ENCODE measurements around the gene PLA2G4F.

The PLA2G4F gene

GRCh38 chr15:42160136-42160535 is 3.7 kb upstream of the PLA2G4F start:
- no peaks in the 10 kb centered on the region for H3K79me2 ChIP-seq (ENCODE audit: control insufficient read depth, insufficient read depth, low read length, poor library complexity)
- H3K9ac ChIP-seq (ENCODE audit: low read length), result no peak overlapping the region
- H2BK5ac ChIP-seq (ENCODE audit: low read depth, low read length, poor library complexity), result no peak overlapping the region
- no peak overlapping the region for H3K27ac ChIP-seq (ENCODE audit: low read depth, low read length)
- no peak overlapping the region for H3K23ac ChIP-seq (ENCODE audit: low read length)
- H3K4ac ChIP-seq (ENCODE audit: low read depth, low read length), result no peak overlapping the region
- no peak overlapping the region for H4K12ac ChIP-seq (ENCODE audit: low read depth, low read length)
- H3K18ac ChIP-seq (ENCODE audit: low read length), result no peak overlapping the region
- H3K9me3 ChIP-seq (ENCODE audit: insufficient read depth, low read depth, low read length), result no peaks in the 10 kb centered on the region
- H2AK5ac ChIP-seq (ENCODE audit: low read length), result no peak overlapping the region
- H2BK120ac ChIP-seq (ENCODE audit: insufficient read depth, low read length, poor library complexity), result no peak overlapping the region
- no peak overlapping the region for H3K4me3 ChIP-seq (ENCODE audit: low read depth, low read length)
- H3K79me1 ChIP-seq (ENCODE audit: low read length), result no peaks in the 10 kb centered on the region
- H3K27me3 ChIP-seq (ENCODE audit: insufficient read depth, low read length), result no peaks in the 10 kb centered on the region
- H3K4me1 ChIP-seq (ENCODE audit: control insufficient read depth in 1 of 2, insufficient read depth in 2 of 2, low read length in 2 of 2), result peaks cover 16% of the 10 kb centered on the region in 2 experiments
- no CpG with 5 or more reads among the region's 7 CpGs for WGBS (ENCODE audit: extremely low coverage, insufficient coverage, insufficient read length)
- no peak overlapping the region for H4K91ac ChIP-seq (ENCODE audit: low read depth, low read length)
- DNase-seq, result no peak
- no peak overlapping the region for H2BK12ac ChIP-seq (ENCODE audit: low read length)
- peaks cover 47 to 58% of the 10 kb centered on the region in 2 experiments for H3K36me3 ChIP-seq (ENCODE audit: control insufficient read depth in 1 of 2, insufficient read depth in 2 of 2, low read length in 2 of 2)
- H2AFZ ChIP-seq (ENCODE audit: insufficient read depth, low read length, poor library complexity), result no peak overlapping the region
- no peak overlapping the region for H3K14ac ChIP-seq (ENCODE audit: low read length)
- H3K4me2 ChIP-seq (ENCODE audit: low read length), result no peak overlapping the region
- H4K8ac ChIP-seq (ENCODE audit: low read depth, low read length), result no peak overlapping the region

DNA sequence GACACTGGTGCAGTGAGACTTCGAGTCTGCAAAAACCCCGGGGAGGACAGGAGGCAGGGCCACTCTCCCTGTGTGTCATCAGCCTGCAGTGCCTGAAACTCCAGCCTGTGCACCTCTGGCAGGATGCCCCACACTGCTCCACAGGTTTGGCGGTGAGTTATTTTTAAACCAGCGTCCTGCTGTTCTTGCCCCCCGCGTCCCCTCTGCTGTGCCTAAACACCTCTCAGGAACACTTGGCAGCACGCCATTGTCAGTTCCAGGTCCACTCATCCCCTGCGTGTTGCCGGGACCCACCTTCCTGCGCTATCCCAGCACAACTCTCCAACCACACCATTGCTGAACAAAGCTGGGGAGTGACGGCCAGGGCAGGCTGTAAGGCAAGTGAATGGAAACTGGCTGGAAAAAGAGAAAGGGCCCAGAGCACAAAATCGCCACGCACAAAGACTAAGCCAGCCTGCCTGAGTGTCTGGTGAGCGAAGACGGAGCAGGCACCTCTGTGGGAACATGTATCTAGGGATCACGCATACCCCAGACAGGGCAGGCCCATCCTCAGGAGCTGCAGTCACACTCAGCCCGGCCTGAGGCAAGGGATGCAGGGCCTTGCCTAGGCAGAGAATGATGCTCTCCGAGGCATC is 3.1 kb upstream of the PLA2G4F start:
- H3K36me3 ChIP-seq (ENCODE audit: control insufficient read depth in 1 of 2, insufficient read depth in 2 of 2, low read length in 2 of 2), result peaks cover 41 to 53% of the 10 kb centered on the region in 2 experiments
- H2BK5ac ChIP-seq (ENCODE audit: low read depth, low read length, poor library complexity), result no peak overlapping the region
- H4K91ac ChIP-seq (ENCODE audit: low read depth, low read length), result no peak overlapping the region
- H2BK12ac ChIP-seq (ENCODE audit: low read length), result no peak overlapping the region
- no peak overlapping the region for H2BK120ac ChIP-seq (ENCODE audit: insufficient read depth, low read length, poor library complexity)
- H4K8ac ChIP-seq (ENCODE audit: low read depth, low read length), result no peak overlapping the region
- H3K14ac ChIP-seq (ENCODE audit: low read length), result no peak overlapping the region
- no peak overlapping the region for H2AFZ ChIP-seq (ENCODE audit: insufficient read depth, low read length, poor library complexity)
- DNase-seq, result no peak
- H3K9me3 ChIP-seq (ENCODE audit: insufficient read depth, low read depth, low read length), result no peaks in the 10 kb centered on the region
- no peak overlapping the region for H3K27ac ChIP-seq (ENCODE audit: low read depth, low read length)
- H3K27me3 ChIP-seq (ENCODE audit: insufficient read depth, low read length), result no peaks in the 10 kb centered on the region
- no peak overlapping the region for H3K23ac ChIP-seq (ENCODE audit: low read length)
- H3K4ac ChIP-seq (ENCODE audit: low read depth, low read length), result no peak overlapping the region
- no CpG with 5 or more reads among the region's 18 CpGs for WGBS (ENCODE audit: extremely low coverage, insufficient coverage, insufficient read length)
- no peak overlapping the region for H3K4me2 ChIP-seq (ENCODE audit: low read length)
- no peak overlapping the region for H3K9ac ChIP-seq (ENCODE audit: low read length)
- H2AK5ac ChIP-seq (ENCODE audit: low read length), result no peak overlapping the region
- peaks cover 12 to 13% of the 10 kb centered on the region in 2 experiments for H3K4me1 ChIP-seq (ENCODE audit: control insufficient read depth in 1 of 2, insufficient read depth in 2 of 2, low read length in 2 of 2)
- no peaks in the 10 kb centered on the region for H3K79me2 ChIP-seq (ENCODE audit: control insufficient read depth, insufficient read depth, low read length, poor library complexity)
- H3K79me1 ChIP-seq (ENCODE audit: low read length), result no peaks in the 10 kb centered on the region
- H3K18ac ChIP-seq (ENCODE audit: low read length), result no peak overlapping the region
- H3K4me3 ChIP-seq (ENCODE audit: low read depth, low read length), result no peak overlapping the region
- H4K12ac ChIP-seq (ENCODE audit: low read depth, low read length), result no peak overlapping the region

- H3K9ac ChIP-seq (ENCODE audit: low read length), result no peak overlapping the region
- no CpG with 5 or more reads among the region's 10 CpGs for WGBS (ENCODE audit: extremely low coverage, insufficient coverage, insufficient read length)
- peaks cover 39 to 47% of the 10 kb centered on the region in 2 experiments for H3K36me3 ChIP-seq (ENCODE audit: control insufficient read depth in 1 of 2, insufficient read depth in 2 of 2, low read length in 2 of 2)
- H4K12ac ChIP-seq (ENCODE audit: low read depth, low read length), result no peak overlapping the region
- H2BK12ac ChIP-seq (ENCODE audit: low read length), result no peak overlapping the region
- H4K91ac ChIP-seq (ENCODE audit: low read depth, low read length), result no peak overlapping the region
- H2BK120ac ChIP-seq (ENCODE audit: insufficient read depth, low read length, poor library complexity), result no peak overlapping the region
- H2AK5ac ChIP-seq (ENCODE audit: low read length), result no peak overlapping the region
- H3K79me2 ChIP-seq (ENCODE audit: control insufficient read depth, insufficient read depth, low read length, poor library complexity), result no peaks in the 10 kb centered on the region
- no peaks in the 10 kb centered on the region for H3K79me1 ChIP-seq (ENCODE audit: low read length)
- no peak overlapping the region for H3K4me2 ChIP-seq (ENCODE audit: low read length)
- H3K18ac ChIP-seq (ENCODE audit: low read length), result no peak overlapping the region
- no peaks in the 10 kb centered on the region for H3K27me3 ChIP-seq (ENCODE audit: insufficient read depth, low read length)
- H3K4me3 ChIP-seq (ENCODE audit: low read depth, low read length), result no peak overlapping the region
- no peak overlapping the region for H3K27ac ChIP-seq (ENCODE audit: low read depth, low read length)
- no peak overlapping the region for H4K8ac ChIP-seq (ENCODE audit: low read depth, low read length)
- no peak for DNase-seq
- H2AFZ ChIP-seq (ENCODE audit: insufficient read depth, low read length, poor library complexity), result no peak overlapping the region
- H2BK5ac ChIP-seq (ENCODE audit: low read depth, low read length, poor library complexity), result no peak overlapping the region
- H3K9me3 ChIP-seq (ENCODE audit: insufficient read depth, low read depth, low read length), result no peaks in the 10 kb centered on the region
- no peak overlapping the region for H3K23ac ChIP-seq (ENCODE audit: low read length)
- H3K14ac ChIP-seq (ENCODE audit: low read length), result no peak overlapping the region
- H3K4ac ChIP-seq (ENCODE audit: low read depth, low read length), result no peak overlapping the region
- peaks cover 12 to 13% of the 10 kb centered on the region in 2 experiments for H3K4me1 ChIP-seq (ENCODE audit: control insufficient read depth in 1 of 2, insufficient read depth in 2 of 2, low read length in 2 of 2)
Measured at GRCh38 chr15:42158941-42159340, 2.5 kb upstream of the PLA2G4F start.

DNA sequence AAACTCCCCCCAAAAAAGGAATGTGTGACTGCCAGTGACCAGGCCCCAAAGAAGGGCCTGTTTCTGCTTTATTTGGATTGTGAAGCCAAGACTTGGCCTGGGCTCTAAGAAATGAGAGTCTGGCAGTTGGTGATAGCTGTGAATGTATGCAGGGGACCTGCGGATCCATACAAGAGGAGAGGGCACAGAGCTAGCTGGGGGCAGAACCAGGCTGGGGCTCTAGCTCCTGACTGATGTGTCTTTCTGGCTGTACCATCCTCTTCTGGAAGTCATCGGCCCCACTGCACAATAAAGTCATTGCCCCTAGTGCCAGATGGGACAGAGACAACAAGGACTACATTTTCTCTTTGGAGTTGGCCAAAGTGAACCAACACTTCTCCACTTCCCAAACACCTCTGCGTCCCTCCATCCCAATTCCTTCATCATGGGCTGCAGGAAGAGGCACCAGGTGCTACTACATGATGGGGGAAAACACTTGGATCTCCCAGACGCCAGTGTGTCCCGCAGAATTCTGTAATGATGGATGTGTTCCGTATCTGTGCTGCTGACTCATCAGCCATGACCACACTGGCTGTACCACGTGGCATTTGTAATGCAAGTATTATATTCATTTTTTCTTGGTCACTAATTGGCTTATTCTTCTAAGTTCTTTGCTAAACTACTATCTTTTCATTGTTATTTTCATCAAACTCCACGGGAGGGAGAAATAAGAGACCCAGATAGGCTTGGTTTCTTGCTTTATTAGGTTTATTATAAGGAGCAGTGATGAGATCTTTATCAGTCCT is 1.7 kb upstream of the PLA2G4F start:
- WGBS (ENCODE audit: extremely low coverage, insufficient coverage, insufficient read length), result no CpG with 5 or more reads among the region's 8 CpGs
- no peaks in the 10 kb centered on the region for H3K79me1 ChIP-seq (ENCODE audit: low read length)
- no peak overlapping the region for H4K12ac ChIP-seq (ENCODE audit: low read depth, low read length)
- DNase-seq, result peak; percentile 55 to 68
- no peak overlapping the region for H2BK12ac ChIP-seq (ENCODE audit: low read length)
- H3K14ac ChIP-seq (ENCODE audit: low read length), result no peak overlapping the region
- H3K4me3 ChIP-seq (ENCODE audit: low read depth, low read length), result no peak overlapping the region
- H2BK5ac ChIP-seq (ENCODE audit: low read depth, low read length, poor library complexity), result no peak overlapping the region
- H2BK120ac ChIP-seq (ENCODE audit: insufficient read depth, low read length, poor library complexity), result no peak overlapping the region
- no peak overlapping the region for H4K91ac ChIP-seq (ENCODE audit: low read depth, low read length)
- H3K27ac ChIP-seq (ENCODE audit: low read depth, low read length), result no peak overlapping the region
- no peak overlapping the region for H4K8ac ChIP-seq (ENCODE audit: low read depth, low read length)
- H3K27me3 ChIP-seq (ENCODE audit: insufficient read depth, low read length), result no peaks in the 10 kb centered on the region
- no peak overlapping the region for H3K4me2 ChIP-seq (ENCODE audit: low read length)
- no peak overlapping the region for H3K4ac ChIP-seq (ENCODE audit: low read depth, low read length)
- no peak overlapping the region for H3K18ac ChIP-seq (ENCODE audit: low read length)
- H2AK5ac ChIP-seq (ENCODE audit: low read length), result no peak overlapping the region
- H3K79me2 ChIP-seq (ENCODE audit: control insufficient read depth, insufficient read depth, low read length, poor library complexity), result no peaks in the 10 kb centered on the region
- peaks cover 12 to 13% of the 10 kb centered on the region in 2 experiments for H3K4me1 ChIP-seq (ENCODE audit: control insufficient read depth in 1 of 2, insufficient read depth in 2 of 2, low read length in 2 of 2)
- no peaks in the 10 kb centered on the region for H3K9me3 ChIP-seq (ENCODE audit: insufficient read depth, low read depth, low read length)
- H3K23ac ChIP-seq (ENCODE audit: low read length), result no peak overlapping the region
- H3K36me3 ChIP-seq (ENCODE audit: control insufficient read depth in 1 of 2, insufficient read depth in 2 of 2, low read length in 2 of 2), result peaks cover 35 to 42% of the 10 kb centered on the region in 2 experiments
- no peak overlapping the region for H2AFZ ChIP-seq (ENCODE audit: insufficient read depth, low read length, poor library complexity)
- no peak overlapping the region for H3K9ac ChIP-seq (ENCODE audit: low read length)
